Measurements from ENCODE around the gene OTX1.

Gene OTX1

GRCh38 chr2:63047321-63048279 is 3.0 kb upstream of the OTX1 start:
- FAIRE-seq: no peak

- no peak for FAIRE-seq
These were observed 2.1 kb upstream of the OTX1 start for GRCh38 chr2:63048367-63049171.

- FAIRE-seq: no peak
These were observed 1.2 kb upstream of the OTX1 start for GRCh38 chr2:63049211-63049969.

- no peak for FAIRE-seq
These were observed 678 bp upstream of the OTX1 start for GRCh38 chr2:63049970-63050333.

- no peak for FAIRE-seq
These were observed 588 bp downstream of the OTX1 start for GRCh38 chr2:63051042-63051794.

- no peak for FAIRE-seq
These were observed 1.2 kb downstream of the OTX1 start for GRCh38 chr2:63051795-63052333.

- FAIRE-seq: no peak
These were observed 1.9 kb downstream of the OTX1 start for GRCh38 chr2:63052411-63053080.

GRCh38 chr2:63053081-63053888 is 2.7 kb downstream of the OTX1 start:
- FAIRE-seq: no peak

- FAIRE-seq: no peak
These were observed 3.4 kb downstream of the OTX1 start for GRCh38 chr2:63053889-63054602.

GRCh38 chr2:63054841-63055225 is 4.2 kb downstream of the OTX1 start:
- no peak for FAIRE-seq

GRCh38 chr2:63055226-63056106 is 4.8 kb downstream of the OTX1 start:
- FAIRE-seq: no peak

GRCh38 chr2:63056107-63057050 is 5.7 kb downstream of the OTX1 start:
- no peak for FAIRE-seq

- no peak for FAIRE-seq
These were observed 6.9 kb downstream of the OTX1 start for GRCh38 chr2:63057249-63058143.

GRCh38 chr2:63058144-63058920 is 7.7 kb downstream of the OTX1 start:
- FAIRE-seq: no peak

- no peak for FAIRE-seq
These were observed 8.5 kb downstream of the OTX1 start for GRCh38 chr2:63058921-63059792.
